OCI-LY7 (cell line): Measurements from ENCODE around the gene OSCAR. TPM values are rescaled to one million over a fixed set of nuclear protein-coding genes. Genes with fewer than 3 reads are reported as not detected.

Experiments used
- BruUV-seq: library from RNA; stranded (reverse); fragments of 400-500 nt; replicated peaks from 2 replicates; lab custom pipeline; 2021; lab: Mats Ljungman, UMichigan
- CTCF ChIA-PET: fragments of 300-600 bp; sonication (Branson Sonifier 250); formaldehyde crosslinking; loops from one replicate; lab custom pipeline; 2022; ENCODE audit warnings: antibody characterized with exemption; ENCODE audit not compliant: unreplicated experiment; lab: Charles Lee
- POLR2A ChIA-PET: fragments of 300-600 bp; sonication (Branson Sonifier 250); formaldehyde crosslinking; loops from one replicate; lab custom pipeline; 2022; ENCODE audit warnings: antibody characterized with exemption; lab: Charles Lee
- DNase-seq: peaks from one replicate; pipeline ENCODE4 v3.0.0-alpha.2; 2015; ENCODE audit warnings: low spot score
- H2AFZ ChIP-seq: fragments of 200-600 bp; sonication (generic), shearing (Covaris generic); 2 replicates; pipeline ENCODE4 v1.6.1; 2014; ENCODE audit warnings: mild to moderate bottlenecking, antibody characterized with exemption, low read length, moderate library complexity
- H3K27ac ChIP-seq: fragments of 200-600 bp; sonication (generic); 2 replicates; pipeline ENCODE4 v1.5.1; 2014; ENCODE audit warnings: mixed run types, low read depth, mild to moderate bottlenecking, moderate library complexity, low read length, inconsistent platforms; ENCODE audit not compliant: poor library complexity, severe bottlenecking
- H3K36me3 ChIP-seq: fragments of 200-600 bp; sonication (generic); 2 replicates; pipeline ENCODE4 v1.6.1; 2014; ENCODE audit warnings: mild to moderate bottlenecking, antibody characterized with exemption, low read length, moderate library complexity, mixed read lengths; ENCODE audit not compliant: insufficient read depth
- H3K4me1 ChIP-seq: fragments of 200-600 bp; sonication (generic); 2 replicates; pipeline ENCODE4 v1.5.1; 2014; ENCODE audit warnings: mild to moderate bottlenecking, low read length; ENCODE audit not compliant: insufficient read depth, poor library complexity, severe bottlenecking
- H3K4me2 ChIP-seq: fragments of 200-600 bp; sonication (generic); 2 replicates; pipeline ENCODE4 v1.6.1; 2014; ENCODE audit warnings: mild to moderate bottlenecking, low read length
- H3K4me3 ChIP-seq: fragments of 200-600 bp; sonication (generic); 2 replicates; pipeline ENCODE4 v1.5.1; 2014; ENCODE audit warnings: mild to moderate bottlenecking, low read depth, low read length; ENCODE audit not compliant: poor library complexity, severe bottlenecking
- H3K79me2 ChIP-seq: fragments of 200-600 bp; sonication (generic); 2 replicates; pipeline ENCODE4 v1.6.1; 2016; ENCODE audit warnings: low read depth, mild to moderate bottlenecking, low read length, moderate library complexity, mixed read lengths; ENCODE audit not compliant: insufficient read depth
- H3K9me2 ChIP-seq: fragments of 200-600 bp; sonication (generic); 2 replicates; pipeline ENCODE4 v1.6.1; 2016; ENCODE audit warnings: mild to moderate bottlenecking, low read length, mixed read lengths; ENCODE audit not compliant: insufficient read depth
- H3K9me3 ChIP-seq: fragments of 200-600 bp; sonication (generic); 2 replicates; pipeline ENCODE4 v1.6.1; 2014; ENCODE audit warnings: mild to moderate bottlenecking, mixed run types, low read length, mixed read lengths
- H4K20me1 ChIP-seq: fragments of 200-600 bp; sonication (generic); 2 replicates; pipeline ENCODE4 v1.6.1; 2014; ENCODE audit warnings: mild to moderate bottlenecking, antibody characterized with exemption, low read length, moderate library complexity, mixed read lengths; ENCODE audit not compliant: insufficient read depth
- EZH2phosphoT487 ChIP-seq: fragments of 200-600 bp; sonication (generic); IDR thresholded peaks from 2 replicates; pipeline ENCODE4 v1.6.1; 2018; ENCODE audit warnings: low read depth, borderline replicate concordance, mild to moderate bottlenecking, mixed run types, antibody characterized with exemption, low read length, moderate library complexity, mixed read lengths
- intact Hi-C: fragments of 100-400 bp; cut with micrococcal nuclease; formaldehyde crosslinking; loops from one replicate; pipeline ENCODE4 v1.10.0; 2022; ENCODE audit not compliant: unreplicated experiment
- total RNA-seq, 2 experiments: library from RNA; depleted of rRNA in 1 of 2; stranded (reverse); fragments of >200 nt in 1 of 2; shearing (Covaris generic) in 1 of 2; gene quantifications; 2 replicates each; pipeline ENCODE4 v1.2.3, GENCODE V29; 2014 to 2022
- TF ChIP-seq, protein P1 (sequence below): fragments of 200-600 bp; sonication (generic); conservative IDR thresholded peaks from 2 replicates; pipeline ENCODE4 v1.5.1; 2014; ENCODE audit warnings: mild to moderate bottlenecking, antibody characterized with exemption, low read length, moderate library complexity, mixed read lengths

Gene OSCAR
- total RNA-seq, 2 experiments from 2014 or later: 0.32 TPM; not detected in 1

DNA sequence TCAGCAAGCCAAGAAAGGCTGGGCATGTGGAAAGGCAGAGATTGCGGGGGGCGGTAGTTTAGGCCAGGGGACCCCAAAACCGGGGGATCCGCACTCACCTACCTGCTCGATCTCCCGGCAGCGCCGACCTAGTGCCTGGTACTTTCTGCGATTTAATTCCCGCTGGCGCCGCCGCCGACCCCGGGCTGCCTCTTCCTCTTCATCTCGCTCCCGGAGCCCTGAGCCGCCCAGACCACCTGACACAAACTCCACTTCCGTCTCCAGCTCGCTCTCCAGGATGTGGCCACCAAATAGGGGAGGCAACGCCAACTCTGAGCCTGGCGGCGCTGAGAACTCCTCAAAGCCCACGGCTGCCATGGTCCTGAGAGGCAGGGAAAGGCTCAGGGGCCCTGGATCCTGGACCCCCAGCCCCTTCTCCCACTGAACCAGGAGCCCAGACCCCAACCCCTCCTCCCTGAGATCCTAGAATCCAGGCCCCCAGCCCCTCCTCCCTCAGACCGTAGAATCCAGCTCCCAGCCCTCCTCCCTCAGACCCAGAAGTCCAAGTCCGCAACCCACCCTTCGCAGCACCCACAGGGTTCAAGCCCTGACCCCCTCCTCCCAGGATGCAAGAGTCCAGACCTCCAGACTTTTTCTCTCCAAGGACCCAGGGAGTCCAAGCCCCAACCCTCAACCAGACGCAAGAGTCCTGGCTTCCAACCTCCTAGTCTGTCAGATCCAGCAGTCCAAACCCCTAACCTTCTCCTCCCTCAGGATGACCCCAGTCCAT, 13.9 kb upstream of the OSCAR start:
- no TSS peak for BruUV-seq
- TF ChIP-seq EZH2phosphoT487: no peak
- TF ChIP-seq, protein P1, sequence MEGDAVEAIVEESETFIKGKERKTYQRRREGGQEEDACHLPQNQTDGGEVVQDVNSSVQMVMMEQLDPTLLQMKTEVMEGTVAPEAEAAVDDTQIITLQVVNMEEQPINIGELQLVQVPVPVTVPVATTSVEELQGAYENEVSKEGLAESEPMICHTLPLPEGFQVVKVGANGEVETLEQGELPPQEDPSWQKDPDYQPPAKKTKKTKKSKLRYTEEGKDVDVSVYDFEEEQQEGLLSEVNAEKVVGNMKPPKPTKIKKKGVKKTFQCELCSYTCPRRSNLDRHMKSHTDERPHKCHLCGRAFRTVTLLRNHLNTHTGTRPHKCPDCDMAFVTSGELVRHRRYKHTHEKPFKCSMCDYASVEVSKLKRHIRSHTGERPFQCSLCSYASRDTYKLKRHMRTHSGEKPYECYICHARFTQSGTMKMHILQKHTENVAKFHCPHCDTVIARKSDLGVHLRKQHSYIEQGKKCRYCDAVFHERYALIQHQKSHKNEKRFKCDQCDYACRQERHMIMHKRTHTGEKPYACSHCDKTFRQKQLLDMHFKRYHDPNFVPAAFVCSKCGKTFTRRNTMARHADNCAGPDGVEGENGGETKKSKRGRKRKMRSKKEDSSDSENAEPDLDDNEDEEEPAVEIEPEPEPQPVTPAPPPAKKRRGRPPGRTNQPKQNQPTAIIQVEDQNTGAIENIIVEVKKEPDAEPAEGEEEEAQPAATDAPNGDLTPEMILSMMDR: no peak
- Histone ChIP-seq H3K4me3 (peak overlapping the region; percentile 92), H3K9me2 (no peaks in the 10 kb centered on the region), H2AFZ (peak overlapping the region; percentile 10; the same call in 1 of the 2 replicates), H3K79me2 (peaks cover 29% of the 10 kb centered on the region), H3K4me2 (peak overlapping the region; percentile 94), H3K4me1 (peaks cover 16% of the 10 kb centered on the region), H3K36me3 (peaks cover 58% of the 10 kb centered on the region), H3K27ac (peak overlapping the region; percentile 66), H3K9me3 (no peaks in the 10 kb centered on the region), H4K20me1 (0 out of 2 replicates have a peak, but pooled peaks cover 5% of the 10 kb centered on the region)
- CTCF ChIA-PET: interaction anchor here (1.3 kb wide), 1 partner anchor 23 kb away, joined by 6 read pairs; the partner anchor contains the start of gene CNOT3
- peak; percentile 62 for DNase-seq
- POLR2A ChIA-PET: interaction anchor here (1.5 kb wide), 1 partner anchor 23 kb away, joined by 7 read pairs; the partner anchor contains the start of gene CNOT3
- intact Hi-C loops: loop anchor here (1.0 kb wide), 1 partner anchor 23 kb away; the partner anchor contains the start of gene CNOT3

DNA sequence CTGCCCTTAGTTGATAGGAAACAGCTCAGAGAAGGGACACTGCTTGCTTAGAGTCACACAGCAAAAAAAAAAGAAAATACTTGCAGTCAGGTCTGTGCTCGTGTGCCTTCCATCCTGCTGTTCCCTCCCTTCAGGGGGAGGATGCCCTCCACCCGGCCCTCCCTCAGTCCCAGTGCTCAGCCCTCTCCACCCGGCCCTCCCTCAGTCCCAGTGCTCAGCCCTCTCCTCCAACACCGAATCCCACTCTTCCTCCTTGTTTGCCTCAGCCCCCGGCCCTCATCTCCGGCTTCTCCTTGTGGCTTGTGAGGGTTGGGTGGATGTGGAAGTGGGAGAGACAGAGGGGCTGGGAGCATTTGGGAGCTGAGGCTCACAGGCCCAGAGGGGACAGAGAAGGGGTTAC, 9.0 kb upstream of the OSCAR start:
- H3K9me2 ChIP-seq: no peaks in the 10 kb centered on the region
- POLR2A ChIA-PET: no interaction called here
- H2AFZ ChIP-seq: no peak overlapping the region
- CTCF ChIA-PET: no interaction called here
- no peak overlapping the region for H3K4me3 ChIP-seq
- H3K9me3 ChIP-seq: no peaks in the 10 kb centered on the region
- H3K36me3 ChIP-seq: peaks cover 82% of the 10 kb centered on the region
- no peak overlapping the region for H3K4me2 ChIP-seq
- TF ChIP-seq, protein P1: no peak
- TF ChIP-seq EZH2phosphoT487: no peak
- BruUV-seq: no TSS peak
- peaks cover 17% of the 10 kb centered on the region for H3K79me2 ChIP-seq
- intact Hi-C loops: no loop called here
- H3K27ac ChIP-seq: no peak overlapping the region
- 0 out of 2 replicates have a peak, but pooled peaks cover 5% of the 10 kb centered on the region for H4K20me1 ChIP-seq
- H3K4me1 ChIP-seq: peaks cover 7% of the 10 kb centered on the region
- DNase-seq: no peak

DNA sequence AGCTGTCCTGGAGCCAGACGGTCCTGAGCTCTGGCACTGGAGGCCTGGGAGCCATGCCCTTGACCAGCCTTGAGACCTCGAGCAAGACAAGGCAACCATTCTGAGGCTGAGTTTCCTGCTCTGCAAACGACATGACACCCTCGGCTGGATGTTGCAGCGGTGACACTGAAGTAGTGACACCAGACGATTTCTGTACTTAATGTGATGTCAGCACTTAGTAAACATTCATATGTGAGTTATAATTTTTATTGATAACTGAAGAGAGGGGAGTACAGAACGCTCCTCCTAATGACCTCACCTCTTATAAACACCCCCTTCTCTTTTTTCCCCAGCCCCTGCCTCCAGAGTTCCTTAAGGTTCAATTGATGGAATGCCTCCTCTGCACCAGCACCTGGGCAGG, 7.9 kb upstream of the OSCAR start:
- POLR2A ChIA-PET: no interaction called here
- Histone ChIP-seq H3K4me1 (peaks cover 5% of the 10 kb centered on the region), H3K36me3 (peaks cover 78% of the 10 kb centered on the region), H3K9me3 (no peaks in the 10 kb centered on the region), H3K79me2 (peaks cover 20% of the 10 kb centered on the region; the same call in 1 of the 2 replicates), H3K4me3 (no peak overlapping the region), H3K27ac (no peak overlapping the region), H3K4me2 (no peak overlapping the region), H2AFZ (no peak overlapping the region), H3K9me2 (no peaks in the 10 kb centered on the region), H4K20me1 (no peaks in the 10 kb centered on the region)
- CTCF ChIA-PET: no interaction called here
- no peak for TF ChIP-seq EZH2phosphoT487
- TF ChIP-seq, protein P1: no peak
- no TSS peak for BruUV-seq
- intact Hi-C loops: no loop called here
- DNase-seq: no peak
